ENCODE data around the gene SPARCL1.

DNA sequence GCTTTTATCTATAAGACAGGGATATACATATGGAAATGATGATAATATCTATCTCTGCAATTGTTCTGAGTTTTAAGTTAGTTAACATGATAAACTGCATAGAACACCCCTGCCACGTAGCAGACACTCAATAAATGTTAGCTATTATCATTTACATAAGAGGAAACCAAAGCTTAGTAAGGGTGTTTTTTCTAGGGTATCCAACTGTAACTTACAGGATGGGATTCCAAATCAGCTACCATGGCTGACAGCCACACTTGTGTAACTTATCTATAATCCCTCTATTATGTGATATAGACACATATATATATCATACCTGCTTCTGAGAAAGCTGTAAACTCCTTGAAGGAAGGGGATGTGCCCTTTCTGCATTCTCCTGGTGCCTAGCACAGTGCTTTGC is 1.1 kb upstream of the SPARCL1 start:
- TF ChIP-seq, protein P1, sequence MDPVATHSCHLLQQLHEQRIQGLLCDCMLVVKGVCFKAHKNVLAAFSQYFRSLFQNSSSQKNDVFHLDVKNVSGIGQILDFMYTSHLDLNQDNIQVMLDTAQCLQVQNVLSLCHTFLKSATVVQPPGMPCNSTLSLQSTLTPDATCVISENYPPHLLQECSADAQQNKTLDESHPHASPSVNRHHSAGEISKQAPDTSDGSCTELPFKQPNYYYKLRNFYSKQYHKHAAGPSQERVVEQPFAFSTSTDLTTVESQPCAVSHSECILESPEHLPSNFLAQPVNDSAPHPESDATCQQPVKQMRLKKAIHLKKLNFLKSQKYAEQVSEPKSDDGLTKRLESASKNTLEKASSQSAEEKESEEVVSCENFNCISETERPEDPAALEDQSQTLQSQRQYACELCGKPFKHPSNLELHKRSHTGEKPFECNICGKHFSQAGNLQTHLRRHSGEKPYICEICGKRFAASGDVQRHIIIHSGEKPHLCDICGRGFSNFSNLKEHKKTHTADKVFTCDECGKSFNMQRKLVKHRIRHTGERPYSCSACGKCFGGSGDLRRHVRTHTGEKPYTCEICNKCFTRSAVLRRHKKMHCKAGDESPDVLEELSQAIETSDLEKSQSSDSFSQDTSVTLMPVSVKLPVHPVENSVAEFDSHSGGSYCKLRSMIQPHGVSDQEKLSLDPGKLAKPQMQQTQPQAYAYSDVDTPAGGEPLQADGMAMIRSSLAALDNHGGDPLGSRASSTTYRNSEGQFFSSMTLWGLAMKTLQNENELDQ (tag by site-specific recombination; IDR thresholded peaks at IDR 0.05; ENCODE audit: low read depth) = no peak
- TF ChIP-seq, protein P2, sequence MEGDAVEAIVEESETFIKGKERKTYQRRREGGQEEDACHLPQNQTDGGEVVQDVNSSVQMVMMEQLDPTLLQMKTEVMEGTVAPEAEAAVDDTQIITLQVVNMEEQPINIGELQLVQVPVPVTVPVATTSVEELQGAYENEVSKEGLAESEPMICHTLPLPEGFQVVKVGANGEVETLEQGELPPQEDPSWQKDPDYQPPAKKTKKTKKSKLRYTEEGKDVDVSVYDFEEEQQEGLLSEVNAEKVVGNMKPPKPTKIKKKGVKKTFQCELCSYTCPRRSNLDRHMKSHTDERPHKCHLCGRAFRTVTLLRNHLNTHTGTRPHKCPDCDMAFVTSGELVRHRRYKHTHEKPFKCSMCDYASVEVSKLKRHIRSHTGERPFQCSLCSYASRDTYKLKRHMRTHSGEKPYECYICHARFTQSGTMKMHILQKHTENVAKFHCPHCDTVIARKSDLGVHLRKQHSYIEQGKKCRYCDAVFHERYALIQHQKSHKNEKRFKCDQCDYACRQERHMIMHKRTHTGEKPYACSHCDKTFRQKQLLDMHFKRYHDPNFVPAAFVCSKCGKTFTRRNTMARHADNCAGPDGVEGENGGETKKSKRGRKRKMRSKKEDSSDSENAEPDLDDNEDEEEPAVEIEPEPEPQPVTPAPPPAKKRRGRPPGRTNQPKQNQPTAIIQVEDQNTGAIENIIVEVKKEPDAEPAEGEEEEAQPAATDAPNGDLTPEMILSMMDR (tag by site-specific recombination; IDR thresholded peaks at IDR 0.05) = no peak
- TF ChIP-seq KLF9 (tag by site-specific recombination; IDR thresholded peaks at IDR 0.05; ENCODE audit: low read depth) = no peak
- no peak for TF ChIP-seq RBAK (tag by site-specific recombination; IDR thresholded peaks at IDR 0.05)
- TF ChIP-seq ZFP41 (tag by site-specific recombination; IDR thresholded peaks at IDR 0.05; ENCODE audit: borderline replicate concordance) = no peak
- TF ChIP-seq, protein P3, sequence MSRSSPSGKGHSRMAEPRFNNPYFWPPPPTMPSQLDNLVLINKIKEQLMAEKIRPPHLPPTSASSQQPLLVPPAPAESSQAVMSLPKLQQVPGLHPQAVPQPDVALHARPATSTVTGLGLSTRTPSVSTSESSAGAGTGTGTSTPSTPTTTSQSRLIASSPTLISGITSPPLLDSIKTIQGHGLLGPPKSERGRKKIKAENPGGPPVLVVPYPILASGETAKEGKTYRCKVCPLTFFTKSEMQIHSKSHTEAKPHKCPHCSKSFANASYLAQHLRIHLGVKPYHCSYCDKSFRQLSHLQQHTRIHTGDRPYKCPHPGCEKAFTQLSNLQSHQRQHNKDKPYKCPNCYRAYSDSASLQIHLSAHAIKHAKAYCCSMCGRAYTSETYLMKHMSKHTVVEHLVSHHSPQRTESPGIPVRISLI (tag by site-specific recombination; IDR thresholded peaks at IDR 0.05) = no peak
- TF ChIP-seq, protein P4, sequence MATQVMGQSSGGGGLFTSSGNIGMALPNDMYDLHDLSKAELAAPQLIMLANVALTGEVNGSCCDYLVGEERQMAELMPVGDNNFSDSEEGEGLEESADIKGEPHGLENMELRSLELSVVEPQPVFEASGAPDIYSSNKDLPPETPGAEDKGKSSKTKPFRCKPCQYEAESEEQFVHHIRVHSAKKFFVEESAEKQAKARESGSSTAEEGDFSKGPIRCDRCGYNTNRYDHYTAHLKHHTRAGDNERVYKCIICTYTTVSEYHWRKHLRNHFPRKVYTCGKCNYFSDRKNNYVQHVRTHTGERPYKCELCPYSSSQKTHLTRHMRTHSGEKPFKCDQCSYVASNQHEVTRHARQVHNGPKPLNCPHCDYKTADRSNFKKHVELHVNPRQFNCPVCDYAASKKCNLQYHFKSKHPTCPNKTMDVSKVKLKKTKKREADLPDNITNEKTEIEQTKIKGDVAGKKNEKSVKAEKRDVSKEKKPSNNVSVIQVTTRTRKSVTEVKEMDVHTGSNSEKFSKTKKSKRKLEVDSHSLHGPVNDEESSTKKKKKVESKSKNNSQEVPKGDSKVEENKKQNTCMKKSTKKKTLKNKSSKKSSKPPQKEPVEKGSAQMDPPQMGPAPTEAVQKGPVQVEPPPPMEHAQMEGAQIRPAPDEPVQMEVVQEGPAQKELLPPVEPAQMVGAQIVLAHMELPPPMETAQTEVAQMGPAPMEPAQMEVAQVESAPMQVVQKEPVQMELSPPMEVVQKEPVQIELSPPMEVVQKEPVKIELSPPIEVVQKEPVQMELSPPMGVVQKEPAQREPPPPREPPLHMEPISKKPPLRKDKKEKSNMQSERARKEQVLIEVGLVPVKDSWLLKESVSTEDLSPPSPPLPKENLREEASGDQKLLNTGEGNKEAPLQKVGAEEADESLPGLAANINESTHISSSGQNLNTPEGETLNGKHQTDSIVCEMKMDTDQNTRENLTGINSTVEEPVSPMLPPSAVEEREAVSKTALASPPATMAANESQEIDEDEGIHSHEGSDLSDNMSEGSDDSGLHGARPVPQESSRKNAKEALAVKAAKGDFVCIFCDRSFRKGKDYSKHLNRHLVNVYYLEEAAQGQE (tag by site-specific recombination; IDR thresholded peaks at IDR 0.05) = no peak
- no peak for TF ChIP-seq PRDM1 (tag by site-specific recombination; IDR thresholded peaks at IDR 0.05)
- TF ChIP-seq, protein P5, sequence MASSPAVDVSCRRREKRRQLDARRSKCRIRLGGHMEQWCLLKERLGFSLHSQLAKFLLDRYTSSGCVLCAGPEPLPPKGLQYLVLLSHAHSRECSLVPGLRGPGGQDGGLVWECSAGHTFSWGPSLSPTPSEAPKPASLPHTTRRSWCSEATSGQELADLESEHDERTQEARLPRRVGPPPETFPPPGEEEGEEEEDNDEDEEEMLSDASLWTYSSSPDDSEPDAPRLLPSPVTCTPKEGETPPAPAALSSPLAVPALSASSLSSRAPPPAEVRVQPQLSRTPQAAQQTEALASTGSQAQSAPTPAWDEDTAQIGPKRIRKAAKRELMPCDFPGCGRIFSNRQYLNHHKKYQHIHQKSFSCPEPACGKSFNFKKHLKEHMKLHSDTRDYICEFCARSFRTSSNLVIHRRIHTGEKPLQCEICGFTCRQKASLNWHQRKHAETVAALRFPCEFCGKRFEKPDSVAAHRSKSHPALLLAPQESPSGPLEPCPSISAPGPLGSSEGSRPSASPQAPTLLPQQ (tag by site-specific recombination; IDR thresholded peaks at IDR 0.05) = no peak
- TF ChIP-seq ZNF174 (tag by site-specific recombination; IDR thresholded peaks at IDR 0.05) = no peak
- no peak for TF ChIP-seq MEIS1 (CRISPR knock-in tag; IDR thresholded peaks at IDR 0.05; ENCODE audit: borderline replicate concordance)
- no peak for TF ChIP-seq ZNF184 (tag by site-specific recombination; IDR thresholded peaks at IDR 0.05)

Measured in HEK293 (cell line).